GM21576 (cell line): ENCODE results near the gene EYS.

ENCODE experiments used
- ATAC-seq: cut with Tn5 transposase; IDR thresholded peaks from one replicate; pipeline ENCODE4 v1.9.1; 2021; ENCODE audit warnings: mild to moderate bottlenecking, moderate library complexity; ENCODE audit not compliant: unreplicated experiment

Gene EYS

GRCh38 chr6:64750910-64751309 is 956.1 kb downstream of the EYS start:
- ATAC-seq: no peak

GRCh38 chr6:64737418-64737817 is 969.6 kb downstream of the EYS start:
- no peak for ATAC-seq

DNA sequence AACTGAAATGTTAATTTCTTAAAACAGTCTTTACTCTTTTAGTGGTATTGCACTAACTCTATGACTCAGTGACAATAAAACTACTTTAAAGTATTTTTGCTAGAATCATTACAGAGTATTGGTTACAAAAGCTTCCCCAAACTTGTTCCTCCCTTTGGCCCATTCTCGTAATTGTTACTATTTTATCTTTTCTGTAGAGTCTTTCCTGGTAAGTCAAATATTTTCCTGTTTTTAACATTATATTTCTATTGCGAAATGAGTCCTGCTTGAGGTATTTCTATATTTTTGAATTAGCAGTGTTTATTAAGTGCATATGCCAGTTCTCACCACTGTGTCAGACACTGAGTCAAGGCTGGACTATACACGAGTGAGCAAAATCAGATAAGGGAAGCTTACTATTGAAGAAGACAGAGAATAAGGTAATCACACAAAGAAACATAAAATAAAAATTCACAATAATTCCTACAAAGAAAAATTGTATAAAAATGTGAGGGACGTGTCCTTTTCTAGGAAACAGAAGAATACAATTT is 970.5 kb downstream of the EYS start:
- ATAC-seq: no peak

GRCh38 chr6:64733433-64733832 is 973.6 kb downstream of the EYS start:
- no peak for ATAC-seq

GRCh38 chr6:64732888-64733287 is 974.1 kb downstream of the EYS start:
- ATAC-seq: no peak

DNA sequence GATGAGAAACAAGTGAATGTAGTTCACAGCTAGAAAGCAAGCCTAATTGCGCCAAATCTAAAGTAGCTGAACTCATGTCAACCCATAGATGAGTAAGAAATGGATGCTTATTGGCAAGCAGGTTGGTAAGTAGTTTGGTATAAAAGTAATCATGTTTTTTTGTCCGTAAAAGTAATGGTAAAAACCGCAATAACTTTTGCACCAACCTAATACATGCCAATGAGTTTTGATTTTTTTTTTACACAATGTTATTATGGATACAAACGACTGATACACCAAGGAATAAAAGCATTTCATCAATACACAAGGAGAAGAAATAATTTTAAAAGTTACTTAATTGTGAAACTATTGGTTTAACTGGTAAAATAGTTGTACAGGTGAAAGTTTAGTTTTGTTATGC is 977.5 kb downstream of the EYS start:
- ATAC-seq: no peak

DNA sequence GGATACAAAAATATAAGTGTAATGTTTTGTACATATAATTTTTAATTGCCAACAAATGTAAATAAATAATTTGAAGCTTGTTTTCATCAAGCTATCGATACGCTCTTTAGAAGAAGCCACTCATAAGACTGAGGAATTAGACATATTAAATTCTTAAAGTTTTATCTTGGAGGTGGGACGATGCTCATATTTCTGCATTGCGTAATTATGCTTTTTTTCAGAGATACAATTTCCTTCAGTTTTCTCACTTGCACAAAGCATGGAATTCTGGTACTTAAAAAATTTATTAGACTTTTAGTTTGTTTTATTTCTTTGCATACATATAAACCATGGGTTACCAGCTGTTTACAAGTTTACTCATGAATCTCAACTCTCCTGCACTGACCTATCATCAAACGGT is 980.0 kb downstream of the EYS start:
- no peak for ATAC-seq

DNA sequence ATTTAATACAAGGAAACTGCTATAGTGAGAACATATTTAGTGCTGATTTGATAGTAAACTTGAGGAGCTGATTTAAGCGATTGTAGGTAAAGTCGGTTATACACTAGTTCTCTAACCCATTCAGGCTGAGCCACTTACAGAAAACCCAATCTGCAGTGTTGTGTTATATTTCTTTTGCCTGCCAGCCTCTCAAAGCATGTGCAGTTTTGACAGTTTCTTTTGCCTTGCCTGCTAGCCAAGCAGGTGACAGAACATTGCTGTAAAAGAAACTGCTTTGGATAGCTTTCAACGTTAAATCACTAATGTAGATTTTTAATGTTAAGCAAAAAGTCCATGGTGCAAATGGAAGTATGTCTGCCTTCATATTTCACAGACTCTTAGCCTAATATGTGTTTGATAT is 982.9 kb downstream of the EYS start:
- no peak for ATAC-seq

DNA sequence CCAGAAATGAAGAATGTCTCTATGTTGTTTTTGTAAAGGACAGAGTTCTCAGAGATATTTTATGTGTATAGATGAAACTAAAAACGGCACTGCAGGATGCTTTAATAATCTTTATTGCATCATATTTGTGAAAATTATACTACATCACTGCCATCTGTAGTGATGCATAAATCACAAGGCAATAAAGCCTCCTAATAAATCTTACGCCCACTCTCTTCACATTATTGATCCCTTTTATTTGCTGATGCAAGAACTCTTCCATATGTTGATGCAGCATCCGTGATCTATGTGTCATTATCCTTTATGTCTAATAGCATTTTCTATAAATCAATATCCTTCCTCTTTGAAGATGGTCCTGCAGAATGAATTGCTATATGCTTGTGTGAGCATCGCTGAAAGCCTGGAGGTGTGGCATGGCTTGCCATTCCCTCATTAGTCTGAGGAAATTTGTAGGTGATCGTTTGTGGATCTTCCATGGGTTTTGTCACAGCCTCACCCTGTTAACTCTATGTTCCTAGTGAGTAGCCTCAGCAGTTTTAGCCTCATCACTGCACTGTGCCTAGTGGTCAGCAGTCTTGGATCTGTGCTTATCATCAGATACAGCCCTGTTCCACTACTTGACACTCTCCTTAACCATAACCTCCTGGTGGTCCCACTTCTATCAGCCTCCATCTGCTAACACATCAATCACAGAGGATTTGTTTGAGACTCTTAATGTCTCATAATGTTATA is 983.5 kb downstream of the EYS start:
- no peak for ATAC-seq

- ATAC-seq: no peak
These were observed 985.2 kb downstream of the EYS start for GRCh38 chr6:64721865-64722264.

- no peak for ATAC-seq
These were observed 989.7 kb downstream of the EYS start for GRCh38 chr6:64717281-64717680.

GRCh38 chr6:64715624-64716023 is 991.4 kb downstream of the EYS start:
- ATAC-seq: no peak

DNA sequence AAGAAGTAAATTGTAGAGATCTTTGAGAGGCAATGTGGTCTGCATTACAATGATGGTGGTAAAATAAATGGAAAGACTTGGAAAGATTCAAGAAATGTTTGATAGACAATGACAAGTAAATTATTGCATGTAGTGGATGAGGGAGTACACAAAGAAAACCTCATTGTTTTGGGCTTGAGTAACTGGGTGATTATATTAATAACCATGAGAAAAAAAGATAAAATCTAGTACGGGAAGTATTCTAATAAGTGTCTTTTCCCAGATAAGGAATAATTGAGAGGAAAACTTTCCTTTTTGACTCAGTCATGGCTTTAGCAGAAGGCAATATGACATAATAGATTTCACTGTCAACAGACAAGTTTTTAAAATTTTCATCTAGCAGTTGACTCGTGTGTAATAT is 993.0 kb downstream of the EYS start:
- no peak for ATAC-seq

DNA sequence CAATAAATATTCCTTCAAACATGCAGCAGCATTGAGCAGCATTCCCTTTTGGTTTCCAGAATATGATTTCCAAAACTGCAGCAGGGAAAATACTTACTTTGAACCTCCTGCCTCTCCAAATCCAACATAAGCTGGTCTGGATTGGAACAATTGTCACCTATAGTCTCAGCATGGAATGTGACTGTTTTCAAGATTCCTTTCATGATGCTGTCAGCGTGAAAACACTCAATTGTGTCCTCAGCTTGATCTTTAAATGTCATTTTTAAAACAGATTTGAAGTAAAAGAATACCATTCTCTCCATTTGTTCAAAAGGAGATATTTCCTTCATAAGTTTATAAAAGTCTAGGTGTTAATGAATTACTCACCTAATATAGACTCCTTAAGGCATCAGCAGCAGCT is 993.9 kb downstream of the EYS start:
- no peak for ATAC-seq

- no peak for ATAC-seq
These were observed 994.4 kb downstream of the EYS start for GRCh38 chr6:64712606-64713005.

- no peak for ATAC-seq
These were observed 1003.1 kb downstream of the EYS start for GRCh38 chr6:64703922-64704321.

DNA sequence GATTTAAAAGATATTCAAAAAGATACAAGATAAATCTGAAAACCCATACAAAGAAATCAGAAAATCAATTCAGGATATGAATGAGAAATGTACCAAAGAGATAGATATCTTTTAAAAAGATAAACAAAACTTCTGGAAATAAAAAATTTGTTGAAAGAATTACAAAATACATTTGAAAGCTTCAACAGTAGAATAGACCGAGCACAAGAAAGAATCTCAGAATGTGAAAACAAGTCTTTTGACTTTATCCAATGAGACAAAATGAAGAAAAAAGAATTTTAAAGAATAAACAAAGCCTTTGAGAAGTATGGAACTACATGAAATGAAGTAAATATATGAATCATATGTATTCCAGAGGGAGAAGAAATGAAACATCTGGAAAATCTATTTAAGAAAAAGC is 1011.0 kb downstream of the EYS start:
- ATAC-seq: no peak

- ATAC-seq: no peak
These were observed 1012.7 kb downstream of the EYS start for GRCh38 chr6:64694356-64694755.

GRCh38 chr6:64691064-64691463 is 1016.0 kb downstream of the EYS start:
- no peak for ATAC-seq

- no peak for ATAC-seq
These were observed 1021.6 kb downstream of the EYS start for GRCh38 chr6:64685401-64685800.

- no peak for ATAC-seq
These were observed 1023.3 kb downstream of the EYS start for GRCh38 chr6:64683682-64684081.

- no peak for ATAC-seq
These were observed 1025.4 kb downstream of the EYS start for GRCh38 chr6:64681416-64682160.
